HUES48 (cell line): ENCODE data around the gene ZSCAN29.

Source experiments
- H3K27ac ChIP-seq: one replicate; pipeline ENCODE4 v1.7.0; 2013; ENCODE audit warnings: low read depth, low read length, inconsistent platforms
- H3K27me3 ChIP-seq: 2 replicates; pipeline ENCODE4 v1.6.1; 2013; ENCODE audit warnings: mild to moderate bottlenecking, low read length; ENCODE audit not compliant: control insufficient read depth, insufficient read depth
- H3K36me3 ChIP-seq: 2 replicates; pipeline ENCODE4 v1.6.1; 2013; ENCODE audit warnings: low read length; ENCODE audit not compliant: control insufficient read depth, insufficient read depth
- H3K4me1 ChIP-seq: 2 replicates; pipeline ENCODE4 v1.6.1; 2013; ENCODE audit warnings: mild to moderate bottlenecking, low read length; ENCODE audit not compliant: control insufficient read depth, insufficient read depth
- H3K4me3 ChIP-seq: 2 replicates; pipeline ENCODE4 v1.5.1; 2013; ENCODE audit warnings: mild to moderate bottlenecking, low read depth, low read length
- H3K9ac ChIP-seq: 2 replicates; pipeline ENCODE4 v1.6.1; 2013; ENCODE audit warnings: mild to moderate bottlenecking, low read depth, low read length, moderate library complexity
- H3K9me3 ChIP-seq: 2 replicates; pipeline ENCODE4 v1.6.1; 2013; ENCODE audit warnings: low read length; ENCODE audit not compliant: control insufficient read depth, insufficient read depth

ZSCAN29 gene

GRCh38 chr15:43370975-43371974 lies at the start of gene ZSCAN29, which contains the start of gene TUBGCP4:
Gene ZSCAN29 (minus strand): TSS chr15:43371043. CDS start chr15:43369913, 1,130 bp downstream.
Gene TUBGCP4 (plus strand): TSS chr15:43371101. CDS start chr15:43371355, 254 bp downstream.
- H3K27me3 ChIP-seq: no peaks in the 10 kb centered on the region
- H3K36me3 ChIP-seq: peaks cover 26% of the 10 kb centered on the region
- H3K4me3 ChIP-seq: peak within 1 kb of the TSS; percentile 97
- peak within 1 kb of the TSS; percentile 85 for H3K27ac ChIP-seq
- H3K9me3 ChIP-seq: no peaks in the 10 kb centered on the region
- peak within 1 kb of the TSS; percentile 84 for H3K9ac ChIP-seq
- H3K4me1 ChIP-seq: no peaks in the 10 kb centered on the region

DNA sequence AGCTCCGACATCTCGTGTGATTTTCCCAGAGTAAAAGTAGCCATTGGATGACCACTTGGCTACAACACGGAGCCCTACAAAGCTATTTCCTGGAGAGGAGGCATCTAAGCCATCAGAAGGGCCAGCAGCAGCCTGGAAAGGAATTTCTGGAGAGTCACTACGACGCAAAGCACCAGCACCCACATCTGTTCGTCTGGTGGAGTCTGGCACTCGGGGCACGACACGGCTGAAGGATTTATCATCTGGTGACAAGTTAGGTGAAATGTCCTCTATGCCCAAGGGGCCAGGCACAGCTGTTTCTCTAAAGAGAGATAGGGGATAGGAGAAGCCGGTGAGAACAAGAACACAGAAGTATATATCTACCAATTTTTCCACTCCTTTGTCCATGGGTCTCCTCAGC lies 49.6 kb upstream of the ZSCAN29 start:
- Histone ChIP-seq H3K27ac (no peak overlapping the region), H3K27me3 (no peaks in the 10 kb centered on the region), H3K4me1 (no peaks in the 10 kb centered on the region), H3K36me3 (peaks cover 96% of the 10 kb centered on the region), H3K4me3 (no peak overlapping the region), H3K9me3 (no peaks in the 10 kb centered on the region), H3K9ac (no peak overlapping the region)

DNA sequence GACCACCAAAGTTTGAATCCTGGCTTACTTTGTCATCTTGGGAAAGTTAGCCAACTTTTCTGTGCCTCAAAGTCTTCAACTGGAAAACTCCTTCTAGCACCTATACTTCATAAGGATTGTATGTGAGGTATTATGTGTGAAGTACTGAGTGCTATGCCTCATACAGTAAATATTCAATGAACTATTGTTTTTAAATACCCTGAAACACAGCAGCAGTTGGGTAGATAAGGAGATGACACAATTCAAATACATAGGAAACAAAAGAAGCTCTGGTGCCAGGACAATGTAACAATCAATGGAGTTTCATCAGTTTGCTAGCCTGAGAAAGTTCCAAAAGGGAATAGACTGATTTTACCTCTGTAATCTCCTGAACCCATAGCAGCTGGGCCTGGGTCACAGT lies 43.4 kb upstream of the ZSCAN29 start:
- Histone ChIP-seq H3K27me3 (no peaks in the 10 kb centered on the region), H3K4me1 (no peaks in the 10 kb centered on the region), H3K9me3 (no peaks in the 10 kb centered on the region), H3K27ac (no peak overlapping the region), H3K9ac (no peak overlapping the region), H3K36me3 (peaks cover 96% of the 10 kb centered on the region), H3K4me3 (no peak overlapping the region)

DNA sequence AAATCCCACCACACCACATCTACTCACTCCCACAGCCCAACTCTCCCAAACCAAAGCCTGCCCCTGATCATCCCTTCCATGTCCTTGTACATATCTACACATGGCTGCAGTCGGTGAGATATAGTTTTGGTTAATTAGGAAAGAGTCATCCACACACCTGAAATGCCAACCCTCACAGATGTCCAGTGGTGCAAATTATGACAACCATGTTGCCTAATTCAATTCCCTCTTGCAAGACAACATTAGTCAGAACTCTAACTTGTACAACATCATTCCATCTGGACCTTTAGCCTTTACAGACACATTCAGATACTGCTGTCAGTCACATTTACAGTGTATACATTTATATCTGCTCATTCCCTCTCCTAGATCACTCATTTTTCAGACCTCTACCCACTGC lies 41.3 kb upstream of the ZSCAN29 start:
- no peaks in the 10 kb centered on the region for H3K4me1 ChIP-seq
- H3K36me3 ChIP-seq: peaks cover 100% of the 10 kb centered on the region
- no peaks in the 10 kb centered on the region for H3K27me3 ChIP-seq
- no peak overlapping the region for H3K4me3 ChIP-seq
- no peaks in the 10 kb centered on the region for H3K9me3 ChIP-seq
- H3K27ac ChIP-seq: no peak overlapping the region
- no peak overlapping the region for H3K9ac ChIP-seq

- peaks cover 100% of the 10 kb centered on the region for H3K36me3 ChIP-seq
- no peak overlapping the region for H3K27ac ChIP-seq
- no peaks in the 10 kb centered on the region for H3K27me3 ChIP-seq
- no peaks in the 10 kb centered on the region for H3K9me3 ChIP-seq
- H3K9ac ChIP-seq: no peak overlapping the region
- H3K4me3 ChIP-seq: no peak overlapping the region
- no peaks in the 10 kb centered on the region for H3K4me1 ChIP-seq
Observed at GRCh38 chr15:43410572-43411214, 39.9 kb upstream of the ZSCAN29 start.

GRCh38 chr15:43408789-43409188 lies 37.9 kb upstream of the ZSCAN29 start:
- no peaks in the 10 kb centered on the region for H3K9me3 ChIP-seq
- no peak overlapping the region for H3K4me3 ChIP-seq
- H3K27me3 ChIP-seq: no peaks in the 10 kb centered on the region
- no peak overlapping the region for H3K9ac ChIP-seq
- no peak overlapping the region for H3K27ac ChIP-seq
- no peaks in the 10 kb centered on the region for H3K4me1 ChIP-seq
- H3K36me3 ChIP-seq: peaks cover 100% of the 10 kb centered on the region

GRCh38 chr15:43406808-43407207 lies 36.0 kb upstream of the ZSCAN29 start:
- no peaks in the 10 kb centered on the region for H3K9me3 ChIP-seq
- no peaks in the 10 kb centered on the region for H3K27me3 ChIP-seq
- H3K4me3 ChIP-seq: no peak overlapping the region
- no peak overlapping the region for H3K27ac ChIP-seq
- H3K36me3 ChIP-seq: peaks cover 100% of the 10 kb centered on the region
- no peaks in the 10 kb centered on the region for H3K4me1 ChIP-seq
- H3K9ac ChIP-seq: no peak overlapping the region

GRCh38 chr15:43406189-43406588 lies 35.3 kb upstream of the ZSCAN29 start:
- Histone ChIP-seq H3K9me3 (no peaks in the 10 kb centered on the region), H3K4me1 (no peaks in the 10 kb centered on the region), H3K4me3 (no peak overlapping the region), H3K36me3 (peaks cover 100% of the 10 kb centered on the region), H3K27me3 (no peaks in the 10 kb centered on the region), H3K9ac (no peak overlapping the region), H3K27ac (no peak overlapping the region)

DNA sequence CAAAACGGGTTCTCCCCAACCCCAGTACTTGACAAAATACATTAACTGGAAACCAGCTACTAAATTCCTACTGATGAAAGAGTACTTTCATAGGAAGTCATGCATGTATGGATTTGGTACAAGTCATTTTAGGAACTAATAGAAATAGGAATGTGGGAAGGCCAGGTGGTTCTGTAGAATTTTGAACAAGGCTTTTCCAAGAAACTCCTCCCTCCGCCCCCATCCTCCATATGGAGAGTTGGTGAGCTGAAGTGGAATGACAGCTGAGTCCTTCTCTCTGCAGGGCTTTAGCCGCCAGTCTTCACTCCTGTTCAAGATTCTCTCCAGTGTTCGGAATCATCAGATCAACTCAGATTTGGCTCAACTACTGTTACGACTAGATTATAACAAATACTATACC lies 33.3 kb upstream of the ZSCAN29 start:
- H3K27ac ChIP-seq: no peak overlapping the region
- no peaks in the 10 kb centered on the region for H3K9me3 ChIP-seq
- no peaks in the 10 kb centered on the region for H3K27me3 ChIP-seq
- peaks cover 98% of the 10 kb centered on the region for H3K36me3 ChIP-seq
- H3K4me3 ChIP-seq: no peak overlapping the region
- H3K9ac ChIP-seq: no peak overlapping the region
- no peaks in the 10 kb centered on the region for H3K4me1 ChIP-seq

DNA sequence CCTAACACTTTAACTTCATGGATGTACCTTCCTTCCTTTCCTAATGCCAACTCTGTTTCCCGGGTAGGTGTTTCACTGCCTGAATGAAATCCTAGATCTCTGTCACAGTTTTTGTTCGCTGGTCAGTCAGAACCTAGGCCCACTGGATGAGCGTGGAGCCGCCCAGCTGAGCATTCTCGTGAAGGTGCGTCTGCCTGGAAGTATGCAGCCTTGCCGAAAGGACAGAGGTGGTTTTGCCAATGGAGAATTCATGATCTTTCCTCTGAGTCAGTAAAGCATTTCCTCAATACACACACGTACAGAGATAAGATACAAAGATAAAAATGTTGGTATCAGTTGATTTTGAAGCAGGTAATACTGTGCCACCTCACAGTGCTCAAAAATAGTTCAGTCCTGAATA lies 32.8 kb upstream of the ZSCAN29 start:
- H3K27me3 ChIP-seq: no peaks in the 10 kb centered on the region
- no peak overlapping the region for H3K4me3 ChIP-seq
- no peaks in the 10 kb centered on the region for H3K9me3 ChIP-seq
- no peak overlapping the region for H3K27ac ChIP-seq
- no peaks in the 10 kb centered on the region for H3K4me1 ChIP-seq
- H3K36me3 ChIP-seq: peaks cover 98% of the 10 kb centered on the region
- no peak overlapping the region for H3K9ac ChIP-seq

DNA sequence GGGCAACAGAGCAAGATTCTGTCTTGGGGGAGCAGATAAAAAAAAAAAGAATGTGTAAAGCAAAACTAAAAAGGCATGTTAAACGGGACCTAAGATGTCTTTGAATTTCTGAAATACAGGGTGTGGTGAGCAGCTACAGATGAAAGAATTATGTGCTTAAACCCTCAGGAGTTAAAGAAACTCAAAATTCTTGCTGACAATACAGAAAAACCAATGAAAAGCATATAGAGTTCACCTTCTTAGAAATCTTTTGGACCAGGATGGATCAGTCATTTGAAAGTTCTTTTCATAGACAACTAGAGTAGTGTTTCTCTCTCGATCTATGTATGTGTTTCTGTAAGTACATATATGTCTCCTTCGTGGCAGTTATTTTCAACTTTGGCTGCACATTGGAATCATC lies 31.4 kb upstream of the ZSCAN29 start:
- Histone ChIP-seq H3K9ac (no peak overlapping the region), H3K4me3 (no peak overlapping the region), H3K4me1 (no peaks in the 10 kb centered on the region), H3K9me3 (no peaks in the 10 kb centered on the region), H3K27ac (no peak overlapping the region), H3K36me3 (peaks cover 98% of the 10 kb centered on the region), H3K27me3 (no peaks in the 10 kb centered on the region)
